Gastrocnemius medialis (tissue), 4 donors: Measurements from ENCODE around the gene RNF112. TPM values are rescaled to one million over a fixed set of nuclear protein-coding genes. Genes with fewer than 3 reads are reported as not detected.
"Not testable (repeated sequence)": the region's sequence is repeated elsewhere in the genome, so short reads cannot be mapped to it uniquely, and the experiment has no call there.

Experiments
- ATAC-seq, 2 donors: fragments of 150-250 bp; one replicate each; pipeline ENCODE4 v1.9.1; 2016
- DNase-seq, 2 donors: peaks; one replicate each; pipeline ENCODE4 v3.0.0-alpha.2; 2019
- H3K27ac ChIP-seq, 4 donors: fragments of 200-600 bp; sonication (generic); 1 replicate in 1 of 4; 2 replicates in 3 of 4; pipeline ENCODE4 v1.5.1; 2016 to 2018; ENCODE audit warnings: mild to moderate bottlenecking in 2 of 4, moderate library complexity in 1 of 4
- H3K27me3 ChIP-seq, 3 donors: fragments of 200-600 bp; sonication (generic) in 2 of 3; 1 replicate in 1 of 3; 2 replicates in 2 of 3; pipeline versions ENCODE4 v1.5.1 to v1.6.0; 2016 to 2019; ENCODE audit warnings: mild to moderate bottlenecking in 1 of 3, moderate library complexity in 1 of 3
- H3K36me3 ChIP-seq, 2 donors: fragments of 200-600 bp; sonication (generic) in 1 of 2; one replicate each; pipeline ENCODE4 v1.5.1; 2017 to 2018
- H3K4me1 ChIP-seq, 2 donors: fragments of 200-600 bp; sonication (generic) in 1 of 2; one replicate each; pipeline ENCODE4 v1.5.1; 2016 to 2017; ENCODE audit warnings: mild to moderate bottlenecking in 2 of 2
- H3K4me3 ChIP-seq, 4 donors: fragments of 200-600 bp; sonication (generic) in 3 of 4; 1 replicate in 1 of 4; 2 replicates in 3 of 4; pipeline ENCODE4 v1.5.1; 2016 to 2019; ENCODE audit warnings: mild to moderate bottlenecking in 2 of 4
- H3K9me3 ChIP-seq, 3 donors: fragments of 200-600 bp; sonication (generic) in 2 of 3; 1 replicate in 1 of 3; 2 replicates in 2 of 3; pipeline ENCODE4 v1.5.1; 2016 to 2019
- POLR2A ChIP-seq, 2 donors: fragments of 450-650 bp; IDR thresholded peaks; one replicate each; pipeline ENCODE4 v1.6.1; 2017; ENCODE audit warnings: antibody characterized with exemption in 2 of 2, mild to moderate bottlenecking in 2 of 2, moderate library complexity in 2 of 2
- in situ Hi-C, 4 donors: fragments of 200-750 bp; cut with MboI; loops; one replicate each; pipeline versions ENCODE4 v1.15.0 to v1.8.0; 2017; ENCODE audit warnings: low sequenced_read_pairs in 4 of 4
- intact Hi-C: fragments of 100-400 bp; cut with DNase I; formaldehyde crosslinking; loops from one replicate; pipeline ENCODE4 v1.15.1; 2023; ENCODE audit warnings: low total_unique reads
- total RNA-seq, 4 donors: library from RNA; depleted of rRNA; stranded (reverse); fragments of >200 nt; gene quantifications; one replicate each; pipeline versions ENCODE4 v1.1.0 to v1.2.3, GENCODE V29; 2016
- TF ChIP-seq, protein P1 (sequence below), 5 experiments: fragments of 450-650 bp in 3 of 5; fragments of 200-600 bp in 2 of 5; sonication (generic) in 2 of 5; IDR thresholded peaks in 4 of 5; conservative IDR thresholded peaks in 1 of 5; 1 replicate in 4 of 5; 2 replicates in 1 of 5; pipeline ENCODE4 v1.5.1; 2016 to 2019; ENCODE audit warnings: antibody characterized with exemption in 5 of 5, mild to moderate bottlenecking in 3 of 5, moderate library complexity in 3 of 5

Gene RNF112
- total RNA-seq, 4 donors from 2014 or later, result 0.51 to 0.98 (median 0.57) TPM

DNA sequence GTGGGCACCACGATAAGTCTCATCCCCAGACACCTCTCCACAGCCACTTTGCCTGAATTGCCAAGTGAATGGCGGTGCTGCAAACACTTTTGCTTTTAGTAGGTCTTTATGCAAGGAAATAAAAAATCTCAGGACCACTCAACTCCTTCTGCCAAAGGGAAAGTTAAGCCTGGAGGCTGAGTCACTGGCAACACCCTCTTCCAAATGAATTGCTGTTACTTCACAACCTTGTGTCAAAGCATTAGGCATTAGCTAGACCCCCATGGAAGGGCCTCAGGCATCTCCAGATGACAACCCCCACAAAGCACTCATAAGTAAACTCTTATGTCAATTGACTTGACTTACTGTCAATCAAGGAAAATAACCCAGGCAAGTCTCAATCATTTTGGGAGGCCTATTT is 43.0 kb downstream of the RNF112 start:
- TF ChIP-seq, protein P1, sequence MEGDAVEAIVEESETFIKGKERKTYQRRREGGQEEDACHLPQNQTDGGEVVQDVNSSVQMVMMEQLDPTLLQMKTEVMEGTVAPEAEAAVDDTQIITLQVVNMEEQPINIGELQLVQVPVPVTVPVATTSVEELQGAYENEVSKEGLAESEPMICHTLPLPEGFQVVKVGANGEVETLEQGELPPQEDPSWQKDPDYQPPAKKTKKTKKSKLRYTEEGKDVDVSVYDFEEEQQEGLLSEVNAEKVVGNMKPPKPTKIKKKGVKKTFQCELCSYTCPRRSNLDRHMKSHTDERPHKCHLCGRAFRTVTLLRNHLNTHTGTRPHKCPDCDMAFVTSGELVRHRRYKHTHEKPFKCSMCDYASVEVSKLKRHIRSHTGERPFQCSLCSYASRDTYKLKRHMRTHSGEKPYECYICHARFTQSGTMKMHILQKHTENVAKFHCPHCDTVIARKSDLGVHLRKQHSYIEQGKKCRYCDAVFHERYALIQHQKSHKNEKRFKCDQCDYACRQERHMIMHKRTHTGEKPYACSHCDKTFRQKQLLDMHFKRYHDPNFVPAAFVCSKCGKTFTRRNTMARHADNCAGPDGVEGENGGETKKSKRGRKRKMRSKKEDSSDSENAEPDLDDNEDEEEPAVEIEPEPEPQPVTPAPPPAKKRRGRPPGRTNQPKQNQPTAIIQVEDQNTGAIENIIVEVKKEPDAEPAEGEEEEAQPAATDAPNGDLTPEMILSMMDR (IDR thresholded peaks at IDR 0.05 in 4 of 5, conservative IDR thresholded peaks at IDR 0.05 in 1 of 5), result no peak
- TF ChIP-seq POLR2A (IDR thresholded peaks at IDR 0.05), result no peak
- ATAC-seq (no peak), DNase-seq (no peak)
- in situ Hi-C loops, result no loop called here
- Histone ChIP-seq H3K4me3 (no peak overlapping the region), H3K36me3 (no peaks in the 10 kb centered on the region), H3K9me3 (no peaks in the 10 kb centered on the region), H3K4me1 (no peaks in the 10 kb centered on the region), H3K27me3 (no peaks in the 10 kb centered on the region), H3K27ac (no peak overlapping the region)
- intact Hi-C loops, result no loop called here

DNA sequence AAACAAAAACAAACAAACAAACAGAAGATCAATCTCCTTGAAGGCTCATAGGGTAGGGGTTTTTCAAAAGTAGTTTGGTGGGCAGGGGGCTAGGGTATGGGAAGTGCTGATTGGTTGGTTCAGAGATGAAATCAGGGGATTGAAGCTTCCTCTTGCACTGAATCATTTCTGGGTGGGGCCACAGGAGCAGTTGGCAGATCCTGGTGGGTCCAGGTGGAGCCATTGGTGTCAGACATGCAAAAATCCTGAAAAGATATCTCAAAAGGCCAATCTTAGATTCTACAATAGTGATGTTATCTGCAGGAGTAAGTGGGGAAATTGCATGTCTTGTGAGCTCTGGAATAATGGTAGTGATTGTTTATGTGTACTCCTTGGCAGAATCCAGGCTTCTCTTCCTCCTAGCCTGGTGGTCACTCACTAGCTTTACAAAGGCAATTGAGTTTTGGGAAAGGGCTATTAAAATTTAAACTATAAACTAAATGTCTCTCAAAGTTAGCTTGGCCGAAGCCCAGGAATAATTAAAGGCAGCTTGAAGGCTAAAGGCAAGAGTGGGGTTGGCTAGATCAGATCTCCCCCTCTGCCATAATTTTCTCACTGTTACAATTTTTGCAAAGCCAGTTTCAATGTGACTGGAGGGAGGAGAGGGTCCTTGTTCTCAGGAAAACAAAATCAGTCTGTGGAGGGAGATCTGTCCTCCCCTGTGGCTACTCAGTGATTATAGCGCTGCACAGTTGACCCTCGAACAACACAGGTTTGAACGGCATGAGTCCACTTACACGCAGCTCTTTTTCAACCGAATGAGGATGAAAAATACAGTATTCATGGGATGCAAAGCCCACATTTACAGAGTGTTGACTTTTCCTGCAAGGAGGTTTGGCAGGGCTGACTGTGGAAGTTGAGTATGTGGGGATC is 45.2 kb downstream of the RNF112 start:
- TF ChIP-seq POLR2A (IDR thresholded peaks at IDR 0.05), result no peak
- TF ChIP-seq, protein P1 (IDR thresholded peaks at IDR 0.05 in 4 of 5, conservative IDR thresholded peaks at IDR 0.05 in 1 of 5), result no peak
- in situ Hi-C loops, result no loop called here

DNA sequence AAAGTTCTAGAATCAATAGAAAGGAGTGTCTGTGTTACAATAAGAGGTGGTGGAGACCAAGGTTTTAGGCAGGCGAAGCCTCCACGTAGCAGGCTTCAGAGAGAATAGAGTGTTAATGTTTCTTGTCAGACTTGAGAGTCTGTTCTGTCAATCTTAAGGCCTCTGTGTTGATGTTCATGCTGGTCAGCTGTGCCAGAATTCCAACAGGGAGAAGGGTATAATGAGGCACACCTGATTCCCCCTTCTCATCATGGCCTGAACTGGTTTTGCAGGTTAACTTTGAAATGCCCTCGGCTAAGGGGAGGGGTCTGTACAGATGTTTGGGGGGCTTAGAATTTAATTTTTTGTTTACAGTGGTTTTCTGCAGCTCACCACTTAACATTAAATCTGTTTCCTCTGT is 46.0 kb downstream of the RNF112 start:
- intact Hi-C loops, result no loop called here
- ATAC-seq, result no peak

More for the DNA sequence above, 45.2 kb downstream of the RNF112 start:
- Histone ChIP-seq H3K9me3 (no peaks in the 10 kb centered on the region), H3K27ac (no peak overlapping the region), H3K4me1 (peaks cover 0 to 7% of the 10 kb centered on the region in 2 donors), H3K4me3 (no peak overlapping the region), H3K36me3 (no peaks in the 10 kb centered on the region), H3K27me3 (no peaks in the 10 kb centered on the region)
- ATAC-seq, result no peak
- intact Hi-C loops, result no loop called here
- no peak for DNase-seq

DNA sequence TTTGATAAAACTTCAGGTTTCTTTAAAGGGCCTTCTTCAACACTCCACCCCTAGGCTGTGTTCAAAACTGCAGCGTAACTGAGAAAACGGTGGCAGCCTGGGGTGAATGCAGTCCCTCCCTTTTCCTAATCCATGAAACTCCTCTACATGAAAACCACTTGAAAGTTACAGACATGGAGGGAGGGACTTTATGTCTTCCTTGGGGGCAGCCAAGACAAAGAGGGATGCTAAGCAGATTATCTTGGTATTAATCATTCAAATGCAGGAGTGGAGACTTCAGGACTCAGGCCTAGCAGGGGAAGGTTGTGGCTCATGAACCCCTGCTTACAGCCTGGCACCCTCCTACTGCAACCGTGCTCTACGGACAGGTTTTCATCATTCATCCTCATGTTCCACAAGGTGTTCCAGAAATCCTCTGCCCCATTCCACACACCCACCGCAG is 46.8 kb downstream of the RNF112 start:
- no peak overlapping the region for H3K4me3 ChIP-seq
- no peak overlapping the region for H3K27ac ChIP-seq
- H3K4me1 ChIP-seq, result peaks cover 0 to 8% of the 10 kb centered on the region in 2 donors
- H3K27me3 ChIP-seq, result no peaks in the 10 kb centered on the region
- ATAC-seq (no peak), DNase-seq (no peak)
- in situ Hi-C loops, result no loop called here
- H3K36me3 ChIP-seq, result no peaks in the 10 kb centered on the region
- TF ChIP-seq POLR2A (IDR thresholded peaks at IDR 0.05), result no peak
- TF ChIP-seq, protein P1 (IDR thresholded peaks at IDR 0.05 in 4 of 5, conservative IDR thresholded peaks at IDR 0.05 in 1 of 5), result no peak
- H3K9me3 ChIP-seq, result no peaks in the 10 kb centered on the region
- intact Hi-C loops, result no loop called here

More for the DNA sequence above, 46.0 kb downstream of the RNF112 start:
- Histone ChIP-seq H3K36me3 (no peaks in the 10 kb centered on the region), H3K9me3 (no peaks in the 10 kb centered on the region), H3K4me1 (peaks cover 0 to 8% of the 10 kb centered on the region in 2 donors), H3K4me3 (no peak overlapping the region), H3K27me3 (no peaks in the 10 kb centered on the region), H3K27ac (no peak overlapping the region)
- no peak for DNase-seq
- TF ChIP-seq POLR2A (IDR thresholded peaks at IDR 0.05), result no peak
- TF ChIP-seq, protein P1 (IDR thresholded peaks at IDR 0.05 in 4 of 5, conservative IDR thresholded peaks at IDR 0.05 in 1 of 5), result no peak
- in situ Hi-C loops, result no loop called here

DNA sequence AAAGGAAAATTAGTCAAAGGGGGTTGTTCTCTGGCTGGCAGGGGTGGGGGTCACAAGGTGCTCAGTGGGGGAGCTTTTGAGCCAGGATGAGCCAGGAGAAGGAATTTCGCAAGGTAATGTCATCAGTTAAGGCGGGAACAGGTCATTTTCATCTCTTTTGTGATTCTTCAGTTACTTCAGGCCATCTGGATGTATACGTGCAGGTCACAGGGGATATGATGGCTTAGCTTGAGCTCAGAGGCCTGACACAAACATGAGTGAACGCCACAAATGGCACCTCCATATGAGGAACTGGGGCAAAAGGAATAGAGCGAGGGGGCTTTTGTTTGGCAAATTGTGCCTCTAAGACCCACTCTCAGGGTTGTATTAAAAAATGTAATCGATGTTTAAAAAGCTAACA is 47.4 kb downstream of the RNF112 start:
- H3K27me3 ChIP-seq, H3K4me1 ChIP-seq, DNase-seq, H3K4me3 ChIP-seq, intact Hi-C loops, ATAC-seq, H3K9me3 ChIP-seq, H3K27ac ChIP-seq, H3K36me3 ChIP-seq, in situ Hi-C loops: not testable (repeated sequence)

DNA sequence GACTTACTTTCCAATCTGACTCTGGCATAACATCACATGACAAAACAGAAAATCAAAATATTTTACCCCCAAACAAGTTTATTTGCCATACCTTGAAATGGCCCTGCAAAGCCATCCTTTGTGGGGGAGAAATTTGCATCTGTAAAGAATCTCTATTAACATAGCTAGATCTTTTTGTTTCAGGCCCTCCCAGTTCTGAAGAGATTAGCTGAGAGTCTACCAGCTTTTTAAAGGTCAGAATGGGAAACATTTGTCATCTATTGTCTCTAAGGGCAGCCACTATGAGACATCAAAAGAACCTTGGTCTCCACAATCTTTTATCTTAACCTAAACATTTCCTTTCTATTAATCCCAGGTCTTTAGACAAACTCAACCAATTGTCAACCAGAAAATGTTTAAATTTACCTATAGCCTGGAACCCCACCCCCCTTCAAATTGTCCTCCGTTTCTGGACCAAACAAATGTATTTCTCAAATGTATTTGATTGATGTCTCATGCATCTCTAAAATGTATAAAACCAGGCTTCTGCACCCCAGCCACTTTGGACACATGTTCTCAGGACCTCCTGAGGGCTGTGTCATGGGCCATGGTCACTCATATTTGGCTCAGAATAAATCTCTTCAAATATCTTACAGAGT is 48.1 kb downstream of the RNF112 start:
- in situ Hi-C loops, result not testable (repeated sequence)

More for the DNA sequence above, 48.1 kb downstream of the RNF112 start:
- ATAC-seq, H3K27me3 ChIP-seq, H3K9me3 ChIP-seq, H3K27ac ChIP-seq, H3K4me3 ChIP-seq, intact Hi-C loops, DNase-seq, H3K4me1 ChIP-seq, H3K36me3 ChIP-seq: not testable (repeated sequence)
